Liver (tissue), 9 donors: ENCODE results near the gene CRMP1. TPM values are rescaled to one million over a fixed set of nuclear protein-coding genes. Genes with fewer than 3 reads are reported as not detected.

Experiments used
- DNase-seq: peaks from one replicate; pipeline ENCODE4 v3.0.0-alpha.2; 2017; ENCODE audit warnings: low spot score
- H3K27ac ChIP-seq, 2 donors: one replicate each; pipeline ENCODE4 v1.7.0; 2013; ENCODE audit warnings: inconsistent platforms in 2 of 2, low read length in 2 of 2, control low read depth in 1 of 2, low read depth in 1 of 2, mild to moderate bottlenecking in 1 of 2
- H3K27me3 ChIP-seq, 4 donors: one replicate each; pipeline versions ENCODE4 v1.6.1 to v1.7.0; 2013; ENCODE audit warnings: low read length in 3 of 4, inconsistent platforms in 1 of 4, mild to moderate bottlenecking in 1 of 4, moderate library complexity in 1 of 4; ENCODE audit not compliant: control insufficient read depth in 4 of 4, insufficient read depth in 4 of 4
- H3K36me3 ChIP-seq, 4 donors: one replicate each; pipeline versions ENCODE4 v1.6.1 to v1.7.0; 2013; ENCODE audit warnings: low read length in 3 of 4, mild to moderate bottlenecking in 3 of 4, low read depth in 1 of 4, moderate library complexity in 1 of 4; ENCODE audit not compliant: control insufficient read depth in 4 of 4, insufficient read depth in 3 of 4
- H3K4me1 ChIP-seq, 4 donors: one replicate each; pipeline versions ENCODE4 v1.6.1 to v1.7.0; 2013; ENCODE audit warnings: low read length in 3 of 4, mild to moderate bottlenecking in 3 of 4, moderate library complexity in 1 of 4; ENCODE audit not compliant: control insufficient read depth in 4 of 4, insufficient read depth in 4 of 4
- H3K4me3 ChIP-seq, 3 donors: one replicate each; pipeline versions ENCODE4 v1.6.1 to v1.7.0; 2013; ENCODE audit warnings: low read length in 3 of 3, control low read depth in 1 of 3, low read depth in 1 of 3, mild to moderate bottlenecking in 1 of 3
- H3K9ac ChIP-seq, 2 donors: one replicate each; pipeline ENCODE4 v1.7.0; 2013; ENCODE audit warnings: low read length in 2 of 2, mild to moderate bottlenecking in 2 of 2, moderate library complexity in 2 of 2, control low read depth in 1 of 2, low read depth in 1 of 2
- H3K9me3 ChIP-seq, 4 donors: one replicate each; pipeline versions ENCODE4 v1.6.1 to v1.7.0; 2013; ENCODE audit warnings: low read length in 3 of 4; ENCODE audit not compliant: control insufficient read depth in 4 of 4
- EGR1 ChIP-seq, 2 donors: IDR thresholded peaks; 2 replicates each; pipeline ENCODE4 v1.6.1; 2016 to 2018; ENCODE audit warnings: antibody characterized with exemption in 2 of 2, low read depth in 2 of 2
- FOXA1 ChIP-seq: IDR thresholded peaks from 2 replicates; pipeline ENCODE4 v1.6.1; 2016; ENCODE audit warnings: antibody characterized with exemption
- FOXA2 ChIP-seq: IDR thresholded peaks from 2 replicates; pipeline ENCODE4 v1.6.1; 2016; ENCODE audit warnings: antibody characterized with exemption
- GABPA ChIP-seq, 2 donors: IDR thresholded peaks in 1 of 2; conservative IDR thresholded peaks in 1 of 2; 2 replicates each; pipeline ENCODE4 v1.6.1; 2016; ENCODE audit warnings: antibody characterized with exemption in 2 of 2, mild to moderate bottlenecking in 1 of 2, moderate library complexity in 1 of 2
- HNF4A ChIP-seq, 2 donors: conservative IDR thresholded peaks; 2 replicates each; pipeline ENCODE4 v1.6.1; 2016; ENCODE audit warnings: antibody characterized with exemption in 2 of 2, mild to moderate bottlenecking in 2 of 2
- HNF4G ChIP-seq: IDR thresholded peaks from 2 replicates; pipeline ENCODE4 v1.6.1; 2016; ENCODE audit warnings: antibody characterized with exemption
- JUND ChIP-seq, 2 donors: IDR thresholded peaks; 2 replicates each; pipeline ENCODE4 v1.6.1; 2016; ENCODE audit warnings: antibody characterized with exemption in 2 of 2
- RAD21 ChIP-seq, 2 donors: IDR thresholded peaks; 2 replicates each; pipeline ENCODE4 v1.6.1; 2016; ENCODE audit warnings: antibody characterized with exemption in 2 of 2, mild to moderate bottlenecking in 2 of 2
- RXRA ChIP-seq, 2 donors: IDR thresholded peaks; 2 replicates each; pipeline ENCODE4 v1.6.1; 2017 to 2018; ENCODE audit warnings: antibody characterized with exemption in 2 of 2, mild to moderate bottlenecking in 1 of 2
- SP1 ChIP-seq: IDR thresholded peaks from 2 replicates; pipeline ENCODE4 v1.6.1; 2018; ENCODE audit warnings: antibody characterized with exemption, mild to moderate bottlenecking
- TAF1 ChIP-seq: conservative IDR thresholded peaks from 2 replicates; pipeline ENCODE4 v1.6.1; 2016; ENCODE audit warnings: antibody characterized with exemption, mild to moderate bottlenecking
- YY1 ChIP-seq: IDR thresholded peaks from 2 replicates; pipeline ENCODE4 v1.6.1; 2016; ENCODE audit warnings: antibody characterized with exemption, mild to moderate bottlenecking
- WGBS: extraction: QIAGEN DNeasy Blood & Tissue Kit; methylation state at CpG from one replicate; pipeline ENCODE4 v1.1.7; 2013; 5-methylcytosine and 5-hydroxymethylcytosine counted together
- polyA plus RNA-seq, 2 donors: library from polyadenylated mRNA; stranded (reverse) in 1 of 2; unstranded in 1 of 2; fragments of 200-250 nt in 1 of 2; fragments of >200 nt in 1 of 2; fragmentation: Nextera tagmentation in 1 of 2; extraction: Ambion mirVana in 1 of 2; gene quantifications; one replicate each; pipeline versions ENCODE4 v1.2.1 to v1.2.3, GENCODE V29; 2013 to 2015
- total RNA-seq, 2 donors: library from RNA; depleted of rRNA; stranded (reverse); fragments of >200 nt; gene quantifications; one replicate each; pipeline ENCODE4 v1.2.3, GENCODE V29; 2014
- TF ChIP-seq, protein P1 (sequence below): IDR thresholded peaks from 2 replicates; pipeline ENCODE4 v1.6.1; 2016; ENCODE audit warnings: antibody characterized with exemption
- TF ChIP-seq, protein P2 (sequence below): IDR thresholded peaks from 2 replicates; pipeline ENCODE4 v1.6.1; 2016; ENCODE audit warnings: antibody characterized with exemption
- TF ChIP-seq, protein P3 (sequence below): IDR thresholded peaks from 2 replicates; pipeline ENCODE4 v1.6.1; 2016; ENCODE audit warnings: antibody characterized with exemption, mild to moderate bottlenecking
- TF ChIP-seq, protein P4 (sequence below): IDR thresholded peaks from 2 replicates; pipeline ENCODE4 v1.6.1; 2016; ENCODE audit warnings: antibody characterized with exemption
- TF ChIP-seq, protein P5 (sequence below): fragments of 150-350 bp; IDR thresholded peaks from 2 replicates; pipeline ENCODE4 v1.5.1; 2017; ENCODE audit warnings: improper control_type of control experiment, low read depth, low read length; ENCODE audit not compliant: missing input control
- donor health status: healthy.
- donor health status: healthy.
- donor health status: healthy.
- donor health status: healthy.
- donor health status: healthy.

The CRMP1 gene
- total and polyA plus RNA-seq, 4 donors, result 0.06 to 0.42 (median 0.12) TPM

DNA sequence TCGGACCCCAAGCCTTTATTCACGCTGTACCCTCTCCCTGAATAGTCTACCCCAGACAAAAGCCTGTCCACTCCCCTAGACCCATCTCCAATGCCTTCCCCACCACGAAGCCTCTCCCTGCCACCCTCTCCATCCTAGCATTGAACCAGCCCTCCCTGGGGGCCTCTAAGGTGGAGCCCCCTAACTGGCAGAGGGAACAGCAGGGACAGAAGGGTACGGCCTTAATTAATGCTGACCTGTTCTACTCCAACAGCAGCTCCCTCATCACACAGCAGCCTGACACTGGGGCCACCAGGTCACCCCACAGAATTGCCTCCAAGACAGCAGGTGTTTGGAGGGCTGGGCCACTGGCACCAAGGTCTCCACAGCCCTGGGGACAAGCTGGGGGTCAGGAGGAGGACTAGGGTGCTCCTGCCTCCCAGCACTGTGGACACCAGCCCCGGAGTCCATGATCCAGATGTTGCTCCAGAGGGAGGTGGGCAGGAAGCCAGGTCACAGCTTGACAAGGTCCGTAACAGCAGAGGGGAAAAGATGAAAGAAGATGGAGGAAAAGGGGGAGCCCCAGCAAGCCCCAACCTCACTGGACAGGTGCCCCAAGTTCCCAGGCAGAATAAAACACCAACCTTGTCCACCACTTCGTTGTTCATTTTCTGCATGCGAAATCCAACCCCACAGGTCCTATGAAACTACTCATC lies 3.7 kb downstream of the CRMP1 start:
- Histone ChIP-seq H3K27ac (no peak overlapping the region), H3K27me3 (peaks cover 10 to 26% (median 21%) of the 10 kb centered on the region in 4 donors), H3K9me3 (peaks cover 0 to 4% (median 0%) of the 10 kb centered on the region in 4 donors), H3K9ac (no peak overlapping the region), H3K36me3 (no peaks in the 10 kb centered on the region), H3K4me3 (no peak overlapping the region), H3K4me1 (peaks cover 3 to 9% (median 5%) of the 10 kb centered on the region in 4 donors)
- no peak for TF ChIP-seq HNF4A (conservative IDR thresholded peaks at IDR 0.05)
- no peak for TF ChIP-seq YY1
- TF ChIP-seq HNF4G, result no peak
- TF ChIP-seq, protein P1, sequence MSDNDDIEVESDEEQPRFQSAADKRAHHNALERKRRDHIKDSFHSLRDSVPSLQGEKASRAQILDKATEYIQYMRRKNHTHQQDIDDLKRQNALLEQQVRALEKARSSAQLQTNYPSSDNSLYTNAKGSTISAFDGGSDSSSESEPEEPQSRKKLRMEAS, result no peak
- DNase-seq, result no peak
- WGBS, result 30% methylated on average over 8 of the region's 8 CpGs

DNA sequence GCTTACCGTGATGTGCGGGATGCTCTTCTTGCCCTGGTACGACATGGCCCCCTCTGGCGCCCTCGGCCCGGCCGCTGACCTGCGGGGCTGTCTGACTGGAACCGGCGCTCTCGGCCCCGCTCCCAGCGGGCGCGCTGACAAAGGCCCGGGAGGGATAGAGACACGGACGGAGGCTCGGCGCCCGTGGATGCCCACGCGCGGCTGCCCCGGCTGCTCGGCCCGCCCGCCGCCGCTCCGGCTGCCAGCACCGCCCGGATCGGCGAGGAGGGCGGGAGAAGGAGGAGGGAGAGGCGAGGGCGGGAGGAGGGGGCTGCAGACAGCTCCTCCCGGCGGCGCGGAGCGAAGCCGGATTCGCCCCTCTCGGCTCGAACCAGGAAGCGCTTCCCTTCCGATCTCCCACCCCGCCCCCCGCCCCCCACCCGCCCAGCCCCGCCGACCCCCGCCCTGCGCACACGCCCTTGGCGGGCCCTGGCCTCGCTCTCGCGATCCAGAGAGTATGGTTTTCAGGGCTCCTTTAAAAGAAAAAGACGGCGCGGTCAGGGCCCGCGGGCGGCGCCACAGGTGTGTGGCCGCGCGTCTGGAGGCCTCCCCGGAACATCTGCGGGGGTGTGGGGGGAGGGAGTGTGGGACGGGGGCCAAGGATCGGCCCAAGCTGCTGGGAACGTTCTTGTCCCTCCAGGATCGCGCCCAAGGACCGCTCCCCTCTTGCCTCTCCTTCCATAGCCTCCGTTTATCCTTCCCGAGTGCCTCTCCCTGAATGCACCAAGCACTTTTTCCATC lies 4.5 kb downstream of the CRMP1 start:
- no peak overlapping the region for H3K4me3 ChIP-seq
- H3K36me3 ChIP-seq, result no peaks in the 10 kb centered on the region
- H3K9ac ChIP-seq, result no peak overlapping the region
- DNase-seq, result no peak
- H3K27ac ChIP-seq, result no peak overlapping the region
- H3K9me3 ChIP-seq, result peaks cover 0 to 1% (median 0%) of the 10 kb centered on the region in 4 donors
- H3K27me3 ChIP-seq, result peaks cover 7 to 26% (median 19%) of the 10 kb centered on the region in 4 donors
- 2% methylated on average over 81 of the region's 81 CpGs for WGBS
- no peak for TF ChIP-seq JUND (IDR thresholded peaks at IDR 0.05)
- TF ChIP-seq SP1, result no peak
- no peak for TF ChIP-seq FOXA2
- TF ChIP-seq, protein P2, sequence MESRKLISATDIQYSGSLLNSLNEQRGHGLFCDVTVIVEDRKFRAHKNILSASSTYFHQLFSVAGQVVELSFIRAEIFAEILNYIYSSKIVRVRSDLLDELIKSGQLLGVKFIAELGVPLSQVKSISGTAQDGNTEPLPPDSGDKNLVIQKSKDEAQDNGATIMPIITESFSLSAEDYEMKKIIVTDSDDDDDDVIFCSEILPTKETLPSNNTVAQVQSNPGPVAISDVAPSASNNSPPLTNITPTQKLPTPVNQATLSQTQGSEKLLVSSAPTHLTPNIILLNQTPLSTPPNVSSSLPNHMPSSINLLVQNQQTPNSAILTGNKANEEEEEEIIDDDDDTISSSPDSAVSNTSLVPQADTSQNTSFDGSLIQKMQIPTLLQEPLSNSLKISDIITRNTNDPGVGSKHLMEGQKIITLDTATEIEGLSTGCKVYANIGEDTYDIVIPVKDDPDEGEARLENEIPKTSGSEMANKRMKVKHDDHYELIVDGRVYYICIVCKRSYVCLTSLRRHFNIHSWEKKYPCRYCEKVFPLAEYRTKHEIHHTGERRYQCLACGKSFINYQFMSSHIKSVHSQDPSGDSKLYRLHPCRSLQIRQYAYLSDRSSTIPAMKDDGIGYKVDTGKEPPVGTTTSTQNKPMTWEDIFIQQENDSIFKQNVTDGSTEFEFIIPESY, result no peak
- TF ChIP-seq TAF1, result no peak
- TF ChIP-seq YY1, result no peak
- TF ChIP-seq, protein P3, sequence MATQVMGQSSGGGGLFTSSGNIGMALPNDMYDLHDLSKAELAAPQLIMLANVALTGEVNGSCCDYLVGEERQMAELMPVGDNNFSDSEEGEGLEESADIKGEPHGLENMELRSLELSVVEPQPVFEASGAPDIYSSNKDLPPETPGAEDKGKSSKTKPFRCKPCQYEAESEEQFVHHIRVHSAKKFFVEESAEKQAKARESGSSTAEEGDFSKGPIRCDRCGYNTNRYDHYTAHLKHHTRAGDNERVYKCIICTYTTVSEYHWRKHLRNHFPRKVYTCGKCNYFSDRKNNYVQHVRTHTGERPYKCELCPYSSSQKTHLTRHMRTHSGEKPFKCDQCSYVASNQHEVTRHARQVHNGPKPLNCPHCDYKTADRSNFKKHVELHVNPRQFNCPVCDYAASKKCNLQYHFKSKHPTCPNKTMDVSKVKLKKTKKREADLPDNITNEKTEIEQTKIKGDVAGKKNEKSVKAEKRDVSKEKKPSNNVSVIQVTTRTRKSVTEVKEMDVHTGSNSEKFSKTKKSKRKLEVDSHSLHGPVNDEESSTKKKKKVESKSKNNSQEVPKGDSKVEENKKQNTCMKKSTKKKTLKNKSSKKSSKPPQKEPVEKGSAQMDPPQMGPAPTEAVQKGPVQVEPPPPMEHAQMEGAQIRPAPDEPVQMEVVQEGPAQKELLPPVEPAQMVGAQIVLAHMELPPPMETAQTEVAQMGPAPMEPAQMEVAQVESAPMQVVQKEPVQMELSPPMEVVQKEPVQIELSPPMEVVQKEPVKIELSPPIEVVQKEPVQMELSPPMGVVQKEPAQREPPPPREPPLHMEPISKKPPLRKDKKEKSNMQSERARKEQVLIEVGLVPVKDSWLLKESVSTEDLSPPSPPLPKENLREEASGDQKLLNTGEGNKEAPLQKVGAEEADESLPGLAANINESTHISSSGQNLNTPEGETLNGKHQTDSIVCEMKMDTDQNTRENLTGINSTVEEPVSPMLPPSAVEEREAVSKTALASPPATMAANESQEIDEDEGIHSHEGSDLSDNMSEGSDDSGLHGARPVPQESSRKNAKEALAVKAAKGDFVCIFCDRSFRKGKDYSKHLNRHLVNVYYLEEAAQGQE, result no peak
- TF ChIP-seq FOXA1, result no peak
- TF ChIP-seq, protein P4, sequence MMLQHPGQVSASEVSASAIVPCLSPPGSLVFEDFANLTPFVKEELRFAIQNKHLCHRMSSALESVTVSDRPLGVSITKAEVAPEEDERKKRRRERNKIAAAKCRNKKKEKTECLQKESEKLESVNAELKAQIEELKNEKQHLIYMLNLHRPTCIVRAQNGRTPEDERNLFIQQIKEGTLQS, result no peak
- TF ChIP-seq, protein P5, sequence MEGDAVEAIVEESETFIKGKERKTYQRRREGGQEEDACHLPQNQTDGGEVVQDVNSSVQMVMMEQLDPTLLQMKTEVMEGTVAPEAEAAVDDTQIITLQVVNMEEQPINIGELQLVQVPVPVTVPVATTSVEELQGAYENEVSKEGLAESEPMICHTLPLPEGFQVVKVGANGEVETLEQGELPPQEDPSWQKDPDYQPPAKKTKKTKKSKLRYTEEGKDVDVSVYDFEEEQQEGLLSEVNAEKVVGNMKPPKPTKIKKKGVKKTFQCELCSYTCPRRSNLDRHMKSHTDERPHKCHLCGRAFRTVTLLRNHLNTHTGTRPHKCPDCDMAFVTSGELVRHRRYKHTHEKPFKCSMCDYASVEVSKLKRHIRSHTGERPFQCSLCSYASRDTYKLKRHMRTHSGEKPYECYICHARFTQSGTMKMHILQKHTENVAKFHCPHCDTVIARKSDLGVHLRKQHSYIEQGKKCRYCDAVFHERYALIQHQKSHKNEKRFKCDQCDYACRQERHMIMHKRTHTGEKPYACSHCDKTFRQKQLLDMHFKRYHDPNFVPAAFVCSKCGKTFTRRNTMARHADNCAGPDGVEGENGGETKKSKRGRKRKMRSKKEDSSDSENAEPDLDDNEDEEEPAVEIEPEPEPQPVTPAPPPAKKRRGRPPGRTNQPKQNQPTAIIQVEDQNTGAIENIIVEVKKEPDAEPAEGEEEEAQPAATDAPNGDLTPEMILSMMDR, result no peak
- TF ChIP-seq GABPA (IDR thresholded peaks at IDR 0.05 in 1 of 2, conservative IDR thresholded peaks at IDR 0.05 in 1 of 2), result no peak
- TF ChIP-seq EGR1 (IDR thresholded peaks at IDR 0.05; ENCODE audit: low read depth in 2 of 2), result no peak
- no peak for TF ChIP-seq HNF4A (conservative IDR thresholded peaks at IDR 0.05)
- no peak for TF ChIP-seq RAD21 (IDR thresholded peaks at IDR 0.05)
- TF ChIP-seq HNF4G, result no peak
- TF ChIP-seq, protein P1, result no peak
- no peak for TF ChIP-seq RXRA (IDR thresholded peaks at IDR 0.05)
- peaks cover 3 to 9% (median 5%) of the 10 kb centered on the region in 4 donors for H3K4me1 ChIP-seq
